PC-9 (cell line): ENCODE results near the gene ENPP3.

Experiments used
- EZH2 ChIP-seq: fragments of 200-600 bp; sonication (generic); IDR thresholded peaks from 2 replicates; pipeline ENCODE4 v1.8.0; 2017; ENCODE audit warnings: antibody characterized with exemption, low read depth
- TF ChIP-seq, protein P1 (sequence below): fragments of 200-600 bp; sonication (generic); conservative IDR thresholded peaks from 2 replicates; pipeline ENCODE4 v1.6.1; 2017; ENCODE audit warnings: mixed run types, antibody characterized with exemption, mild to moderate bottlenecking, moderate library complexity

GRCh38 chr6:131628726-131629125 is 8.4 kb upstream of the ENPP3 start:
- TF ChIP-seq, protein P1, sequence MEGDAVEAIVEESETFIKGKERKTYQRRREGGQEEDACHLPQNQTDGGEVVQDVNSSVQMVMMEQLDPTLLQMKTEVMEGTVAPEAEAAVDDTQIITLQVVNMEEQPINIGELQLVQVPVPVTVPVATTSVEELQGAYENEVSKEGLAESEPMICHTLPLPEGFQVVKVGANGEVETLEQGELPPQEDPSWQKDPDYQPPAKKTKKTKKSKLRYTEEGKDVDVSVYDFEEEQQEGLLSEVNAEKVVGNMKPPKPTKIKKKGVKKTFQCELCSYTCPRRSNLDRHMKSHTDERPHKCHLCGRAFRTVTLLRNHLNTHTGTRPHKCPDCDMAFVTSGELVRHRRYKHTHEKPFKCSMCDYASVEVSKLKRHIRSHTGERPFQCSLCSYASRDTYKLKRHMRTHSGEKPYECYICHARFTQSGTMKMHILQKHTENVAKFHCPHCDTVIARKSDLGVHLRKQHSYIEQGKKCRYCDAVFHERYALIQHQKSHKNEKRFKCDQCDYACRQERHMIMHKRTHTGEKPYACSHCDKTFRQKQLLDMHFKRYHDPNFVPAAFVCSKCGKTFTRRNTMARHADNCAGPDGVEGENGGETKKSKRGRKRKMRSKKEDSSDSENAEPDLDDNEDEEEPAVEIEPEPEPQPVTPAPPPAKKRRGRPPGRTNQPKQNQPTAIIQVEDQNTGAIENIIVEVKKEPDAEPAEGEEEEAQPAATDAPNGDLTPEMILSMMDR = no peak
- no peak for TF ChIP-seq EZH2
